ENCODE data around the gene MOXD1.

GRCh38 chr6:132280436-132280835 is 120.8 kb downstream of the MOXD1 start:
- TF ChIP-seq CTCF (conservative IDR thresholded peaks at IDR 0.05; ENCODE audit: low read length) (no peak), EZH2phosphoT487 (IDR thresholded peaks at IDR 0.05; ENCODE audit: borderline replicate concordance, low read depth, low read length) (no peak)
